ENCODE data around the gene EHMT1. TPM values are rescaled to one million over a fixed set of nuclear protein-coding genes. Genes with fewer than 3 reads are reported as not detected.

EHMT1 gene
- total RNA-seq, 1 experiment from 2014 or later, result 112 TPM

DNA sequence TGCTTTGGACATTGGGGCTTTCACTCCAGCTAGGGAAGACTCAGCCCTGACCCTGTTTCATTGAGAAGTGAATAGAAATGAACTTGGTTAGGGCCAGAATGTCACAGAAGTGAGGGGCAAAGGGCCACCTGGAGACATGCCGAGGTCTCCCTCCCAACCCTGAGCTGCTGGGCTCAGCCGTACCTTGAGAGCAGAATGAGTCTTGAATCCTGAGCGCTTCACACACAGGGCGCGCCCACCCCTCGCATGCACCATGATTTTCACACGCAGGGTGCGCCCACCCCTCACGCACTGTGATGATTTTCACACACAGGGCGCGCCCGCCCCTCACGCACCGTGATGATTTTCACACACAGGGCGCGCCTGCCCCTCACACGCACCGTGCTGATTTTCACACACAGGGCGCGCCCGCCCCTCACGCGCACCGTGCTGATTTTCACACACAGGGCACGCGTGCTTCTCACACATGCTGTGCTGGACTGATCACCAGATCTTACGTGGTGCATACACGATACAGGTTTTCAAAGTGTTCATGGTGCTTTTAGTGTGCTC, 99.0 kb downstream of the EHMT1 start:
- Mint-ChIP-seq H3K4me3 (no peak overlapping the region; a peak in 1 of 5 replicates), H3K9me3 (peaks cover 31 to 38% of the 10 kb centered on the region in 2 experiments), H3K36me3 (ENCODE audit: insufficient read depth in 1 of 3, low read depth in 3 of 3) (peaks cover 67 to 79% (median 70%) of the 10 kb centered on the region in 3 experiments), H3K27me3 (ENCODE audit: low read depth) (peaks cover 1% of the 10 kb centered on the region; the same call in 1 of the 2 replicates), H3K27ac (no peak overlapping the region), H3K4me1 (peaks cover 13 to 17% of the 10 kb centered on the region in 2 experiments)
- Histone ChIP-seq H4K5ac (ENCODE audit: insufficient read length, low read depth, low read length) (no peak overlapping the region), H3K4ac (ENCODE audit: low read depth, low read length) (no peak overlapping the region), H3T11ph (ENCODE audit: low read length) (no peak overlapping the region), H3K27me3 (ENCODE audit: insufficient read depth, low read length) (no peaks in the 10 kb centered on the region), H3K9ac (ENCODE audit: extremely low read depth, insufficient read length, low read length) (no peak overlapping the region), H3K23me2 (ENCODE audit: insufficient read length, low read depth, low read length, poor library complexity, severe bottlenecking) (no peaks in the 10 kb centered on the region), H2BK120ac (ENCODE audit: low read depth, low read length, poor library complexity, severe bottlenecking) (no peak overlapping the region), H3K23ac (ENCODE audit: insufficient read length, low read depth, low read length) (no peak overlapping the region), H2AK5ac (ENCODE audit: insufficient read length, low read length) (no peak overlapping the region), H3K4me1 (ENCODE audit: insufficient read depth, low read length) (no peaks in the 10 kb centered on the region), H2BK15ac (ENCODE audit: low read depth, low read length) (no peak overlapping the region), H3K79me1 (ENCODE audit: insufficient read depth, low read depth, low read length, poor library complexity, severe bottlenecking) (peaks cover 3% of the 10 kb centered on the region), H2BK20ac (ENCODE audit: low read depth, low read length, poor library complexity, severe bottlenecking) (no peak overlapping the region), H3K79me2 (ENCODE audit: insufficient read depth, low read length) (peaks cover 12% of the 10 kb centered on the region; the same call in 1 of the 2 replicates), H3K4me2 (ENCODE audit: insufficient read depth, insufficient read length, low read length) (no peak overlapping the region), H4K8ac (replicated peaks; ENCODE audit: insufficient read length, low read depth, low read length) (no peak overlapping the region), H2BK5ac (ENCODE audit: insufficient read length, low read length) (no peak overlapping the region), H3K56ac (ENCODE audit: insufficient read length, low read depth, low read length) (no peak overlapping the region), H3K14ac (ENCODE audit: insufficient read depth, low read length) (no peak overlapping the region), H3K18ac (ENCODE audit: insufficient read length, low read depth, low read length) (no peak overlapping the region), H4K20me1 (ENCODE audit: control insufficient read depth, insufficient read depth, insufficient read length) (no peaks in the 10 kb centered on the region), H2AFZ (ENCODE audit: low read length) (no peak overlapping the region), H4K91ac (ENCODE audit: insufficient read length, low read depth, low read length) (no peak overlapping the region), H3K9me3 (ENCODE audit: control insufficient read depth, low read depth, low read length) (peaks cover 5% of the 10 kb centered on the region), H3K27ac (ENCODE audit: insufficient read length, low read depth, low read length) (no peak overlapping the region), H2BK12ac (ENCODE audit: insufficient read length, low read depth, low read length) (no peak overlapping the region)
- TF ChIP-seq, protein P1, sequence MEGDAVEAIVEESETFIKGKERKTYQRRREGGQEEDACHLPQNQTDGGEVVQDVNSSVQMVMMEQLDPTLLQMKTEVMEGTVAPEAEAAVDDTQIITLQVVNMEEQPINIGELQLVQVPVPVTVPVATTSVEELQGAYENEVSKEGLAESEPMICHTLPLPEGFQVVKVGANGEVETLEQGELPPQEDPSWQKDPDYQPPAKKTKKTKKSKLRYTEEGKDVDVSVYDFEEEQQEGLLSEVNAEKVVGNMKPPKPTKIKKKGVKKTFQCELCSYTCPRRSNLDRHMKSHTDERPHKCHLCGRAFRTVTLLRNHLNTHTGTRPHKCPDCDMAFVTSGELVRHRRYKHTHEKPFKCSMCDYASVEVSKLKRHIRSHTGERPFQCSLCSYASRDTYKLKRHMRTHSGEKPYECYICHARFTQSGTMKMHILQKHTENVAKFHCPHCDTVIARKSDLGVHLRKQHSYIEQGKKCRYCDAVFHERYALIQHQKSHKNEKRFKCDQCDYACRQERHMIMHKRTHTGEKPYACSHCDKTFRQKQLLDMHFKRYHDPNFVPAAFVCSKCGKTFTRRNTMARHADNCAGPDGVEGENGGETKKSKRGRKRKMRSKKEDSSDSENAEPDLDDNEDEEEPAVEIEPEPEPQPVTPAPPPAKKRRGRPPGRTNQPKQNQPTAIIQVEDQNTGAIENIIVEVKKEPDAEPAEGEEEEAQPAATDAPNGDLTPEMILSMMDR (conservative IDR thresholded peaks at IDR 0.05), result no peak
- no CpG with 5 or more reads among the region's 28 CpGs for WGBS (ENCODE audit: extremely low coverage, insufficient read length, low lambda C conversion rate)
- no peak for DNase-seq

All from H9 (cell line).